Astrocyte (in vitro differentiated cells and primary cell): ENCODE data around the gene CEBPG.

ENCODE experiments used
- CTCF ChIP-seq: IDR thresholded peaks from 2 replicates; pipeline ENCODE4 v1.5.1; 2011; ENCODE audit warnings: low read depth, mild to moderate bottlenecking, inconsistent platforms, low read length, moderate library complexity; ENCODE audit not compliant: insufficient read depth
- EZH2 ChIP-seq: IDR thresholded peaks from 2 replicates; pipeline ENCODE4 v1.6.1; 2012; ENCODE audit warnings: mild to moderate bottlenecking, low read length, inconsistent platforms; ENCODE audit not compliant: insufficient read depth

GRCh38 chr19:33387351-33388230, 14.1 kb downstream of the CEBPG start:
- no peak for TF ChIP-seq CTCF
- TF ChIP-seq EZH2, result no peak
